Measurements from ENCODE around the gene CCSAP.

The CCSAP gene

DNA sequence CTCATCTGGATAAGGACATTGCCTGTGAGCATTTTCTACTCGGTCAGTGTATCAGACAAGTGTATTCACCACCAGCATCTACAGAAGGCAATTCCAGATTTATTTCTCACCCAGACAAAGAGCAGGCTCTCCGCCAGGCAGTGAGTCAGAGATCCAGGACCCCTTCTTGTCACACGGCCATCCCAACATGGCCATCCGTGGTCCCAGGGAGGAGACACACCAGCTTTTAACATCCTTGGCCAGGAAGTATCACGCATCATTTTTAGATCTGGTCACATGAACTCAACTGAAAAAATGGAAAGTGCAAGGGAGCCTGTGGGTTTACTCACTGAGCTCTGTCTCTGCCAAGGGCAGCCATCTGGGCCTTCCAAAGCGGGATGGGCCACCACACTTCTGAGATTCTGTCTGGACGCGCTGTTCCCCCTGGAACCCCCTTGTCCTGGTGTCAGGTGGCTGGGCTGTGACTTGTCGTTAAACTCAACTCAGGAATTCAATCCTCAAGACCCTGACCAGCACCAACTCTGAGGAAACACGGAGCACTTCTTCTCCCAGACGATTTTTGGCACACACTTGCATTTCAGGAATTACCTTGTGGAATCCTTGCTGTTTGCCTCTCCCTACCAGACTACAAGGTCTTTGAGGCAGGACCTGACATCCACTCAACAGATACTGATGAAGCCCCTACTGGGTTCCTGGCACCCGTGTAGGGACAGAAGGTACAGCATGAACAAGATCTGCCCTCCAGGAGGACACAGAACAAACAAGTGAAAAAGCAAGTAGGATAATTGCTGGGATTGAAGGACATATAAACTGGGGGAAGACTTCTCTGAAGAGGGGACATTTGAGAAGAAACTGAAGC is 21.6 kb upstream of the CCSAP start:
- no peaks in the 10 kb centered on the region for H3K36me3 ChIP-seq (ENCODE audit: control insufficient read depth in 2 of 2, insufficient read depth in 2 of 2, low read length in 2 of 2)
- no peak overlapping the region for H3K9ac ChIP-seq (ENCODE audit: low read length in 2 of 2)
- H3K27me3 ChIP-seq (ENCODE audit: control insufficient read depth in 1 of 2, insufficient read depth in 2 of 2, low read length in 2 of 2), result peaks cover 0 to 10% of the 10 kb centered on the region in 2 donors
- H3K4me1 ChIP-seq (ENCODE audit: control insufficient read depth, insufficient read depth, low read length), result no peaks in the 10 kb centered on the region
- H3K4me3 ChIP-seq (ENCODE audit: low read length in 2 of 2), result no peak overlapping the region
- H3K27ac ChIP-seq (ENCODE audit: low read length), result no peak overlapping the region
- no peaks in the 10 kb centered on the region for H3K9me3 ChIP-seq (ENCODE audit: control insufficient read depth in 2 of 2, low read length in 2 of 2)

DNA sequence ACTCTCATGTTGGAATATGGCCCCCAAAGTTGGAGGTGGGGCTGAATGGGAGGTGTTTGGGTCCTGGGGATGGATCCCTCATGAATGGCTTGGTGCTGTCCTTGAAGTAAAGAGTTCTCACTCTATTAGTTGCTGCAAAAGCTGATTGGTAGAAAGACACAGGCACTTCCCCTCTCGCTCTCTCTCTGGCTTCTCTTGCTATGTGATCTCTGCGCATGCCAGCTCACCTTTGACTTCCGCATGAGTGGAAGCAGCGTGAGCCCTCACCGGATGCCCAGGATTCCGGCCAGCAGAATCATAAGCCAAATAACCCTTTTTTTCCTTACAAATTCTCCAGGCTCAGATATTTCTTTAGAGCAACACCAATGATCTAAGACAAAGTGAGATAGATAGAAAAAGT is 20.9 kb upstream of the CCSAP start:
- Histone ChIP-seq H3K9ac (ENCODE audit: low read length in 2 of 2) (no peak overlapping the region), H3K4me1 (ENCODE audit: control insufficient read depth, insufficient read depth, low read length) (no peaks in the 10 kb centered on the region), H3K27ac (ENCODE audit: low read length) (no peak overlapping the region), H3K4me3 (ENCODE audit: low read length in 2 of 2) (no peak overlapping the region), H3K36me3 (ENCODE audit: control insufficient read depth in 2 of 2, insufficient read depth in 2 of 2, low read length in 2 of 2) (no peaks in the 10 kb centered on the region), H3K9me3 (ENCODE audit: control insufficient read depth in 2 of 2, low read length in 2 of 2) (no peaks in the 10 kb centered on the region), H3K27me3 (ENCODE audit: control insufficient read depth in 1 of 2, insufficient read depth in 2 of 2, low read length in 2 of 2) (peaks cover 0 to 10% of the 10 kb centered on the region in 2 donors)

DNA sequence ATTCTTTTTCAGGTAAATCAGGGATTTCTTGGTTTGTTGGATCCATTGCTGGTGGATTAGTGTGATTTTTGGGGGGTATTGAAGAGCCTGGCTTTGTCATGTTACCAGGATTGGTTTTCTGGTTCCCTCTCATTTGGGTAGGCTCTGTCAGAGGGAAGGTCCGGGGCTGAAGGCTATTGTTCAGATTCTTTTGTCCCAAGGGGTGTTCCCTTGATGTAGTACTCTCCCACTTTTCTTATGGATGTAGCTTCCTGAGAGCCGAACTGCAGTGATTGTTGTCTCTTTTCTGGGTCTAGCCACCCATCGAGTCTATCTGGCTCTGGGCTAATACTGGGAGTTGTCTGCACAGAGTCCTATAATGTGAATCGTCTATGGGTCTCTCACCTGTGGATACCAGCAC is 17.6 kb upstream of the CCSAP start:
- H3K4me3 ChIP-seq (ENCODE audit: low read length in 2 of 2), result no peak overlapping the region
- H3K27ac ChIP-seq (ENCODE audit: low read length), result no peak overlapping the region
- no peak overlapping the region for H3K9ac ChIP-seq (ENCODE audit: low read length in 2 of 2)
- peaks cover 0 to 10% of the 10 kb centered on the region in 2 donors for H3K27me3 ChIP-seq (ENCODE audit: control insufficient read depth in 1 of 2, insufficient read depth in 2 of 2, low read length in 2 of 2)
- H3K36me3 ChIP-seq (ENCODE audit: control insufficient read depth in 2 of 2, insufficient read depth in 2 of 2, low read length in 2 of 2), result no peaks in the 10 kb centered on the region
- peaks cover 0 to 3% of the 10 kb centered on the region in 2 donors for H3K9me3 ChIP-seq (ENCODE audit: control insufficient read depth in 2 of 2, low read length in 2 of 2)
- no peaks in the 10 kb centered on the region for H3K4me1 ChIP-seq (ENCODE audit: control insufficient read depth, insufficient read depth, low read length)

DNA sequence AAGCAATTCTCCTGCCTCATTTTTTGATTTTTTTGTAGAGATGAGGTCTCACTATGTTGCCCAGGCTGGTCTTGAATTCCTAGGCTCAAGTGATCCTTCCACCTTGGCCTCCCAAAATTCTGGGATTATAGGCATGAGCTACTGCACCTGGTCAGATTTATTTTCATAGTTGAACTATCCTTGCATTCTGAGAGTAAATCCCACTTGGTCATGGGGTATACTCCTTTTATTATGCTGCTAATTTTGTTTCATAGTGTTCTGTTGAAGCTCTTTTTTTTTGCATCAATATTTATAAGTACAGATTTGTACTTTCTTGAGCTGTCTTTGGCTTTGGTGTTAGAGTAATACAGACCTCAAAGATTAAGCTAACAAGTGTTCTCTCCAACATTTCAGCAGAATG is 12.8 kb upstream of the CCSAP start:
- Histone ChIP-seq H3K27me3 (ENCODE audit: control insufficient read depth in 1 of 2, insufficient read depth in 2 of 2, low read length in 2 of 2) (peaks cover 0 to 4% of the 10 kb centered on the region in 2 donors), H3K36me3 (ENCODE audit: control insufficient read depth in 2 of 2, insufficient read depth in 2 of 2, low read length in 2 of 2) (no peaks in the 10 kb centered on the region), H3K9me3 (ENCODE audit: control insufficient read depth in 2 of 2, low read length in 2 of 2) (peaks cover 4% of the 10 kb centered on the region in 2 donors), H3K9ac (ENCODE audit: low read length in 2 of 2) (no peak overlapping the region), H3K4me3 (ENCODE audit: low read length in 2 of 2) (no peak overlapping the region), H3K4me1 (ENCODE audit: control insufficient read depth, insufficient read depth, low read length) (no peaks in the 10 kb centered on the region), H3K27ac (ENCODE audit: low read length) (no peak overlapping the region)

DNA sequence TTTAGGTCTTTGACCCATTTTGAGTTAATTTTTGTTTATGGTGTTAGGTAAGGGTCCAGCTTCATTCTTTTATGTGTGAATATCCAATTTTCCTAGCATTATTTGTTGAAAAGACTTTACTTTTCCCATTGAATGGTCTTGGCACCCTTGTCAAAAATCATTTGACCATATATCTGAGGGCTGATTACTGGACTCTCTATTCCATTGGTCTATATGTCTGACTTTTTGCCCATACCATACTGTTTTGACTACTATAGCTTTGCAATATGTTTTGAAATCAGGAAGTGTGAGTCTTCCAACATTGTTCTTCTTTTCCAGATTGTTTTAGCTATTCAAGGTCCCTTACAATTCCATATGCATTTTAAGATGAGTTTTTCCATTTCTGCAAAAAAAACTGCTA is 11.4 kb upstream of the CCSAP start:
- Histone ChIP-seq H3K4me1 (ENCODE audit: control insufficient read depth, insufficient read depth, low read length) (no peaks in the 10 kb centered on the region), H3K4me3 (ENCODE audit: low read length in 2 of 2) (no peak overlapping the region), H3K36me3 (ENCODE audit: control insufficient read depth in 2 of 2, insufficient read depth in 2 of 2, low read length in 2 of 2) (no peaks in the 10 kb centered on the region), H3K9ac (ENCODE audit: low read length in 2 of 2) (no peak overlapping the region), H3K9me3 (ENCODE audit: control insufficient read depth in 2 of 2, low read length in 2 of 2) (peaks cover 4% of the 10 kb centered on the region in 2 donors), H3K27me3 (ENCODE audit: control insufficient read depth in 1 of 2, insufficient read depth in 2 of 2, low read length in 2 of 2) (peaks cover 0 to 4% of the 10 kb centered on the region in 2 donors), H3K27ac (ENCODE audit: low read length) (no peak overlapping the region)

DNA sequence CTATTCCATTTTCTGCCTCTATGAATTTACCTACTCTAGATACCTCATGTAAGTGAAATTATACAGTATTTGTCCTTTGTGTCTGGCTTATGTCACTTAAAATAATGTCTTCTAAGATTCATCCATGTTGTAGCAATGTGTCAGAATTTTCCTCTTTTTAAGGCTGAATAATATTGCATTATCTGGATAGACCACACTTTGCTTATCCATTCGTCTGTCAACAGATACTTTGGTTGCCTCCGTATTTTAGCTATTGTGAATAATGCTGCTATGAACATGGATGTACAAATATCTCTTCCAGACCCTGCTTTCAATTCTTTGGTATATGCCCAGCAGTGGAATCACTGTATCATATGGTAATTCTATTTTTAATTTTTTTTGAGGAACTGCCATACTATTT is 10.1 kb upstream of the CCSAP start:
- Histone ChIP-seq H3K9ac (ENCODE audit: low read length in 2 of 2) (no peak overlapping the region), H3K4me3 (ENCODE audit: low read length in 2 of 2) (no peak overlapping the region), H3K36me3 (ENCODE audit: control insufficient read depth in 2 of 2, insufficient read depth in 2 of 2, low read length in 2 of 2) (no peaks in the 10 kb centered on the region), H3K4me1 (ENCODE audit: control insufficient read depth, insufficient read depth, low read length) (no peaks in the 10 kb centered on the region), H3K9me3 (ENCODE audit: control insufficient read depth in 2 of 2, low read length in 2 of 2) (peaks cover 4% of the 10 kb centered on the region in 2 donors), H3K27ac (ENCODE audit: low read length) (no peak overlapping the region), H3K27me3 (ENCODE audit: control insufficient read depth in 1 of 2, insufficient read depth in 2 of 2, low read length in 2 of 2) (peaks cover 0 to 4% of the 10 kb centered on the region in 2 donors)

DNA sequence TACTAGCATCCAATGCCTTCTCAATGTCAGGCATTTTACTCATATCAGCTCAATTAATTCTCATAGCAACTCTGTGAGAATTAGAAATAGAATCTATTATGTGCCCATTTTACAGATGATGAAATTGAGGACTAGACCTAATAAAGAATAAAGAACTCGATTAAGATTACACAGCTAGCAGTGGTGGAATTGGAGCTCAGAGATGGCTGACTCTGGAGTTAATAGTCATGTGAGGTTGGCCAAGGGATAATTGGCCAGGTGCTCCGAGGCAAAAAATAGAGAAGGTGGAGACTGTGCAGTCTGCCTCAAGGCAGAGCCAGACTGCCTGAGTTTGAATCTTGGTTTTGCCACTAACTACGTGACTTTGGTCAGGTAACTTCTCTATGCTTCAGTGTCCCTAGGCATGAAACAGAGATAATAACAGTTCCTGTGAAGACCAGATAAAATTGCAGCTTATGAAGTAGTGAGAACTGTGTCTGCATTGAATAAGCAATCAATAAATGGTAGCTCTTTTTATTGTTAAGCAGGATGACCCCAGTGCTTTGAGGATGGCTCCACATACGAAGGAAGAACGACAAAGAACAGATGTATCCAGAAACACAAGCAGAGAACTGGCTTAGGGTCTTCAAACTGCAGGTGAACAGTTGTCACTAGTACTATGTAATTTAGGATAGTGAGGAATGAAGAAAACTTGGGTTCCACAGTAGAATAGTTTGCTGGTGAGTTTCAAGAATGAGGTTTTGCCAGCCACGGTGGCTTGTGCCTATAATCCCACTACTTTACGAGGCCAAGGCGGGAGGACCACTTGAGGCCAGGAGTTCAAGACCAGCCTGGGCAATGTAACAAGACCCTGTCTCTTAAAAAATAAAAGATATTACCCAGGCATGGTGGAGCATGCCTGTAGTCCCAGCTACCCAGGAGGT is 6.9 kb upstream of the CCSAP start:
- Histone ChIP-seq H3K27me3 (ENCODE audit: control insufficient read depth in 1 of 2, insufficient read depth in 2 of 2, low read length in 2 of 2) (peaks cover 3 to 4% of the 10 kb centered on the region in 2 donors), H3K36me3 (ENCODE audit: control insufficient read depth in 2 of 2, insufficient read depth in 2 of 2, low read length in 2 of 2) (no peaks in the 10 kb centered on the region), H3K4me1 (ENCODE audit: control insufficient read depth, insufficient read depth, low read length) (no peaks in the 10 kb centered on the region), H3K4me3 (ENCODE audit: low read length in 2 of 2) (no peak overlapping the region), H3K9me3 (ENCODE audit: control insufficient read depth in 2 of 2, low read length in 2 of 2) (peaks cover 0 to 4% of the 10 kb centered on the region in 2 donors), H3K9ac (ENCODE audit: low read length in 2 of 2) (no peak overlapping the region), H3K27ac (ENCODE audit: low read length) (no peak overlapping the region)

DNA sequence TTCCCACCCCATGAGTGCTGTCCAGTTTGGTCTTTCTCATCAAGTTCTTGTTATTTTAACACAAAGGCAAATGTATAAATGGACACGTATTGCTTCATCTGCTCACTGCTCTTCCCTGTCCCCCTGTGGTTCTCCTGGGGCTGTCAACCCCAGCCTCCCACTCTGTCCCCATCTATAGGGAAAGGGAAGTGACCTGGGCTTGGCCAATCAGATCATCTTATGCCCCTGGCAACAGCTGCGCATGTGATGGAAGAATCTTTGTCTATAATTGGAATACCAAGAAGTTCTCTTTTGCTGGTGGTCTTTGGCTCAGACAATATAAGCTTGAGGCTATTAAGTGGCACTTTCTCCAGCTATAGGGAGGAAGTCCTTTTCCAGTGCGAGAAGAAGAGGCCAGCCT is 4.7 kb upstream of the CCSAP start:
- Histone ChIP-seq H3K9ac (ENCODE audit: low read length in 2 of 2) (no peak overlapping the region), H3K36me3 (ENCODE audit: control insufficient read depth in 2 of 2, insufficient read depth in 2 of 2, low read length in 2 of 2) (no peaks in the 10 kb centered on the region), H3K27ac (ENCODE audit: low read length) (no peak overlapping the region), H3K4me1 (ENCODE audit: control insufficient read depth, insufficient read depth, low read length) (peaks cover 5% of the 10 kb centered on the region), H3K9me3 (ENCODE audit: control insufficient read depth in 2 of 2, low read length in 2 of 2) (no peaks in the 10 kb centered on the region), H3K4me3 (ENCODE audit: low read length in 2 of 2) (no peak overlapping the region), H3K27me3 (ENCODE audit: control insufficient read depth in 1 of 2, insufficient read depth in 2 of 2, low read length in 2 of 2) (peaks cover 0 to 3% of the 10 kb centered on the region in 2 donors)

DNA sequence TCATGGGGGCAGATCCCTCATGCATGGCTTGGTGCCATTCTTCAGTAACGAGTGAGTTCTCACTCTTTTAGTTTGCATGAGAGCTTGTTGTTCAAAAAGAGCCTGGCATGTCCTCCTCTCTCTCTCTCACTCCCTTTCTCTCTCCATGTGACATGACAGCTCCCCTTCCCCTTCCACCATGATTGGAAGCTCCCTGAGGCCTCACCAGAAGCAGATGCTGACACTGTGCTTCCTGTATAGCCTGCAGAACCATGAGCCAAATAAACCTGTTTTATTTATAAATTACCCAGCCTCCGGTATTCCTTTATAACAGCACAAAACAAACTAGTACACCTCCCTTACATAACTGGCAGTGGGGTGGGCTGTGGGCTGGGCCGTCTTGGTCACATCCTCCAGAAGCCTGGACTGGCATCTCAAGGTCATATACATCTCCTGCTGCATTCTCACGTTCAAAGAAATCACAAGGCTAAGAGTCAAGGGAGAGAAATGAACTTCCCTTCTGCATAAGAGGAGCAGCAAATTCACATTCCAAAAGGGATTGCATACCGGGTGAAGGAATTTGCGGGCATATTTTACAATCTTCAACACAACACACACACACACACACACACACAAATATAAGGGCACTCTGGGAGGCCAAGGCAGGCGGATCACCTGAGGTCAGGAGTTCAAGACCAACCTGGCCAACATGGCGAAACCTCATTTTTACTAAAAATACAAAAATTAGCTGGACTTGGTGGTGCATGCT is 2.3 kb upstream of the CCSAP start:
- Histone ChIP-seq H3K9ac (ENCODE audit: low read length in 2 of 2) (no peak overlapping the region), H3K4me3 (ENCODE audit: low read length in 2 of 2) (no peak overlapping the region), H3K27ac (ENCODE audit: low read length) (no peak overlapping the region), H3K27me3 (ENCODE audit: control insufficient read depth in 1 of 2, insufficient read depth in 2 of 2, low read length in 2 of 2) (peaks cover 0 to 3% of the 10 kb centered on the region in 2 donors), H3K4me1 (ENCODE audit: control insufficient read depth, insufficient read depth, low read length) (peaks cover 12% of the 10 kb centered on the region), H3K9me3 (ENCODE audit: control insufficient read depth in 2 of 2, low read length in 2 of 2) (no peaks in the 10 kb centered on the region), H3K36me3 (ENCODE audit: control insufficient read depth in 2 of 2, insufficient read depth in 2 of 2, low read length in 2 of 2) (no peaks in the 10 kb centered on the region)

DNA sequence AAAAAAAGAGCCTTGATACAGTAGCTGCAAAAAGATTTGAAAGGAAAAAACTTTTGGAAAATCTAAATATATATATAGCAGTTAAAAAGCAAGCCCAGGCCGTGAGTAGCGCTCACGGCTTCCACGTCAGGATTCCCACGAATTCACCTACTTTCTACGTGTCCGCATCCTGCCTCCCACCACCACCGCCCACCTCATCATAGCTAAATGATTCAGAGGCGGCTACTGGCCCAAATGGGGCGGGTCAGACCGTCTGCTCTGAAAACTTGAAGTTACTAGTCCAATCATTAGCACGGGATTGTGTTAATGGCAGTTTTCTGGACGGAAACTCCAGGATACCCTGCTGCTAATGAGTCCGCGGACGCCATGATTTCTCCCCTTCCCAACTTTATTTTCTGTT is 1.3 kb upstream of the CCSAP start:
- Histone ChIP-seq H3K9ac (ENCODE audit: low read length in 2 of 2) (no peak overlapping the region), H3K36me3 (ENCODE audit: control insufficient read depth in 2 of 2, insufficient read depth in 2 of 2, low read length in 2 of 2) (no peaks in the 10 kb centered on the region), H3K27ac (ENCODE audit: low read length) (no peak overlapping the region), H3K27me3 (ENCODE audit: control insufficient read depth in 1 of 2, insufficient read depth in 2 of 2, low read length in 2 of 2) (peaks cover 0 to 3% of the 10 kb centered on the region in 2 donors), H3K4me3 (ENCODE audit: low read length in 2 of 2) (no peak overlapping the region), H3K9me3 (ENCODE audit: control insufficient read depth in 2 of 2, low read length in 2 of 2) (no peaks in the 10 kb centered on the region), H3K4me1 (ENCODE audit: control insufficient read depth, insufficient read depth, low read length) (peaks cover 12% of the 10 kb centered on the region)

Data from stomach smooth muscle (tissue), 2 donors.